ENCODE data around the gene RNASE2.
A peak's percentile ranks its signal among the peaks of the same experiment; 100 is the strongest.
"Not testable (repeated sequence)": the region's sequence is repeated elsewhere in the genome, so short reads cannot be mapped to it uniquely, and the experiment has no call there.

The RNASE2 gene

DNA sequence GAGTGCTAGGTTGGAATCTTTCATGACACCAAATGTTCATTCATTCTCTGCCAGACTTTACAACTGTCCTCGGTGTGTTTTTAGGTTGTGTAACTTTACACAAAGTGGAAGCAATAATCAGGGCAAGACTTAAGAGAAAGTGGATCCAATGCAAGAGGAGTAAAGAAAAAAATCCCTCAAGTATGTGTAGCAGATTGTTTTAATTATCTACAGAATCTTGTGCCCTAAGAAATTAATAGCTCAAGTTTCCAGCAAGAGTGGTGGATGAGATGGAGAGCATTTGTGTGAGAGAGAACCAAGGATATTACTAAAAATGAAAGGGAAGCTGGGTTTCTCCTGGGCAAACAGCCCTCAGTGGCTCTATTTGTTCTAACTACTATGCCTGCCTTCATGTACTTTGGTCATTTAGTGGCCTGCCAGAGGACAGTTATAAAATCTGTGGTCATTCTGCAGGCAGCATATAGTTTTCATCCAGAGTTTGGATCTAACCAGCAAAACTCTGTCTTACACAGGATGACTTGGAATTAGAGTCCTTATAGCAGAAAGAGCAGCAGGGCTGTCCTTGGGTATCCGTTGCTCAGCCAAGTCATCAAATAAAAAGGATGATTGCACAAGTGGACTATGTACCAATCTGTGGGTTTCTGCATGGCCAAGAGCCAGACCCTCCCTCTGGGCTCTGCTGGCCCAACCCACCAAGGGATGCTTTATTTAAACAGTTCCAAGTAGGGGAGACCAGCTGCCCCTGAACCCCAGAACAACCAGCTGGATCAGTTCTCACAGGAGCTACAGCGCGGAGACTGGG lies at the start of gene RNASE2:
RNASE2 (plus strand) TSS at position 752 of the 802 bp plus-strand sequence. CDS start 285 bp downstream, outside the sequence.
- not testable (repeated sequence) for DNase-seq (ENCODE audit: extremely low read depth in 1 of 2, low read depth in 1 of 2)

DNA sequence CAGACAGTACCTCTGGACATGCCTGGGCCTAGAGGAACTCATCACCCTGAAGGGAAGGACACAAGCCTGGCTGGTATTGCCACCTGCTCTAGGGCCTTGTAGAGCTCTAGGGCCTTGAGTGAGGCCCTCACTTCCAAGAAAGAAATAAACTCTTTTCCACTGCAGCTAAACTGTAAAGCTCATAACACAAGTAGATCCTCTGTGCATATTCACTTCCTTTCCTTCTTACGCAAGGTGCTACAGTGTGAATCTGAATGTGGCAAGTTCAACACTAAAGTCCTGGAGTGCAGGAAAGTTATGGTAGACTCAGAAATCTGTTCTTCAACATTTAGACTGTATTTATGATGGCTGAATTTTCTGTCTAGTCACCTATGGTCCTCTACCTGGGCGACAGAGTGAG lies 49.6 kb upstream of the RNASE2 start:
- DNase-seq (ENCODE audit: extremely low read depth in 1 of 2, low read depth in 1 of 2) = no peak

DNA sequence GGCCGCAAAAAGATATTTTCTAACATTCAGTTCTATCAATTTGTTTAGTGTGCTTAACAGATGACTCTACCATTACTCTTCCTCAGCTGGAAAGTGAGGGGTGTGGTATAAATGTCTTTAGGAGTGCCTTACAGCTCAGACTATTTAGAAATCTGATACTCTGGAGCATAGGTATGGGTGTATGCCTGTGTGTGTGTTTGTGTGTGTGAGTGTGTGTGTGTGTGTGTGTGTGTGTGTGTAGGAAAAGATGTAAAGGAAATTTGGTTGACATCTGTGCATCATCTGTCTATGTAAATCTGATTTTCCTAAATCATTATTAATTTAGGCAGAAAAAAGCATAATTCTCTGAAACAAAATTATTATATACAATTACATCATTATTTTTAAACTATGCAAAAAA lies 48.1 kb upstream of the RNASE2 start:
- DNase-seq (ENCODE audit: extremely low read depth in 1 of 2, low read depth in 1 of 2) = no peak

DNA sequence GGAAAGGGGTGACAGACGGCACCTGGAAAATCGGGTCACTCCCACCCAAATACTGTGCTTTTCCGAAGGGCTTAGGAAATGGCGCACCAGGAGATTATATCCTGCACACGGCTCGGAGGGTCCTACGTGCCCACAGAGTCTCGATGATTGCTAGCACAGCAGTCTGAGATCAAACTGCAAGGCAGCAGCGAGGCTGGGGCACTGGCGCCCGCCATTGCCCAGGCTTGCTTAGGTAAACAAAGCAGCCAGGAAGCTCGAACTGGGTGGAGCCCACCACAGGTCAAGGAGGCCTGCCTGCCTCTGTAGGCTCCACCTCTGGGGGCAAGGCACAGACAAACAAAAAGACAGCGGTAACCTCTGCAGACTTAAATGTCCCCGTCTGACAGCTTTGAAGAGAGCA lies 44.5 kb upstream of the RNASE2 start:
- not testable (repeated sequence) for DNase-seq (ENCODE audit: extremely low read depth in 1 of 2, low read depth in 1 of 2)

DNA sequence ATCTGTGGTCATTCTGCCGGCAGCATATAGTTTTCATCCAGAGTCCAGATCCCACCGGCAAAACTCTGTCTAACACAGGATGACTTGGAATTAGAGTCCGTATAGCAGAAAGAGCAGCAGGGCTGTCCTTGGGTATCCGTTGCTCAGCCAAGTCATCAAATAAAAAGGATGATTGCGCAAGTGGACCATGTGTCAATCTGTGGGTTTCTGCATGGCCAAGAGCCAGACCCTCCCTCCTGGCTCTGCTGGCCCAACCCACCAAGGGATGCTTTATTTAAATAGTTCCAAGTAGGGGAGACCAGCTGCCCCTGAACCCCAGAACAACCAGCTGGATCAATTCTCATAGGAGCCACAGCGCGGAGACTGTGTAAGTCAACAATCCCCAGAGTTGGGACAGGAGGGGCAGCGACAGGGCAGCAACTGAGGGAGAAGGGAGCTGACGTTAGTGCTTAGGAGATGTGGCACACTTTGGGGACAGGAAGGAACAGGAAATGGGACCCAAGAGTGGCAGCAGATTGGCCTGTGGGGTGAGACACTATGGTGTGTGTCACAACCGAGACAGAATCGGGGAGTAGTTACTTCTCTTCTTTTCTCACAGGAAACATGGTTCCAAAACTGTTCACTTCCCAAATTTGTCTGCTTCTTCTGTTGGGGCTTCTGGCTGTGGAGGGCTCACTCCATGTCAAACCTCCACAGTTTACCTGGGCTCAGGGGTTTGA lies 36.1 kb upstream of the RNASE2 start:
- DNase-seq (ENCODE audit: extremely low read depth in 1 of 2, low read depth in 1 of 2) = not testable (repeated sequence)

DNA sequence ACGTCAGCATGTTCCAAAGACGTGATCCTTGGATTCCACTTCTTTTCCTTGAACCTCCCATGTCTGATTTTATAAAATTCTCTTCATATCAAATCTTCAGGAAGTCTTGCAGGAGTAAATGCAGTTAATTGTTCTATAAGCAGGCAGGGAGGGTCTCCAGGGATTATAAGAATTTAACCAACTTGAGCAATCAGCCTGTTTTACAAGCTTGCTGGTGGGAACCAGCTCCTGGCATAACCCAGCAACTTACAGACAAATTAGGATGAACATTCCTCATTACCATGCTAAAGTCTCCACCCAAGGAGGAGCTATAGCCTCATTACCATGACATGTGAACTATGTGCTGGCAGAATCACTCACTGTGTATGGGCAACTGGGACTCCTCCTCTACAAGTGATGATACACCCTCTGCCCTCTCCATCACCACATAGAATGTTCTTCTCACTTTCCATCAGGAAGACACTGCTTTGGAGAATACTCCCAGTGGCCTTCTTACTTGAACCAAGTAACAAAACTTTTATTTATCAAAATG lies 31.5 kb upstream of the RNASE2 start:
- DNase-seq (ENCODE audit: extremely low read depth in 1 of 2, low read depth in 1 of 2) = not testable (repeated sequence)

DNA sequence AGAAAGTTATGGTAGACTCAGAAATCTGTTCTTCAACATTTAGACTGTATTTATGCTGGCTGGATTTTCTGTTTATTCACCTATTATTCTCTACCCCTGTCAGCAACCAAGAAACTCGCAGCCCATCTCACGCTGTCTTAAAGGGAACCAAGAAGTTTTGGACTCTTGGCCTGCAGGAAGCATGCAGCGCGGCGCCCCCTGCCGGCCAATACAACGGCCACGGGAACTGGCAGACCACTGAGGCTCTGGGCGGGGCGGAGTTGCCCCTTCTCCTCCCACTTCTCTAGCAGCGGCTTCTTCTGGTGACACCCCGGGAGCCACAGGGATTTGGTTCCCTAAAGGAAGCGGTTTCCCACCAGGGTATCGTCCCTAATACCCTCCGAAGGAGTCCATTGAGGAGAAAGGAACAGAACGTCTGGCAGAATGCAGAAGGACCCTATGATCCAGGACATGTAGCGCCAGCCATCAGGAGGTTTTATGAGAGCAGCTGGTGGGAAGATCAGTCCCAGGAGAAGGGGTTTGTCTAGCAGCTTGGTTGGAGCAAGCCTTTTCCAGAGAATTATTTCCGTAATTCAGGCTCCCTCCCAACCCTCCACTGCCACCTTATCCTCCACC lies 21.0 kb upstream of the RNASE2 start:
- DNase-seq (ENCODE audit: extremely low read depth in 1 of 2, low read depth in 1 of 2) = peak in 1 of 2 donors; percentile 22

DNA sequence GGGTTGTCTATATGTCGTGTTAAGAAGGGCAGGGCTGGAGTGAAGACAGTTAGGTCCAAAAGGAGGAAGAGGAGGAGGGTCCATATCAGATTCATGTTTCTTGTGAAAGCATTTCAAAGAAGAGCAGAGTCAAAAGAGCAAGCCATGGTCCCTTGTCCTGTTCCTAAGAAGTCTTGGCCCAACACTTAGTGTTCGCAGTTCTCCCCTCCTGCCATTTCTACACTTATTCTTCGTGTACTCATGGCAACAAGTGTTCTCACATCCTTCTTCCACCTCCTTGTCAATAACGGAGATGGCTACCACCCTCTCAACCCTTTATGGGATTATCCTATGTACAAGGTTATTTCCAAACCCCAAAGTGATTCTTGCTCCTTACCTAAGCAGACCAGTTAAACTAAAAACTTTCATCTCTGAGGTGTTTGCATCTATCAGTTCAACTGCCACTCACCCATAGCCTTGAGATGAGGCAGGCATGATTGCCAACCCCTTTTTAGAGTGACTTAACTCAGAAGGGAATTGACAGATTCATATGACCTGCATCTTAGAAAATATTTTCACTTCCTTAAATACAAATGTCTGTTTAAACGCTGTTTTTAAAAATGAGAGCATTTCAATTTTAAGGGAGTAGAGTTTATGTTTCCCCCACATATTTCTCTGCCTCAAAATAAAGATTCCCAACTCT lies 19.8 kb upstream of the RNASE2 start:
- no peak for DNase-seq (ENCODE audit: extremely low read depth in 1 of 2, low read depth in 1 of 2)

DNA sequence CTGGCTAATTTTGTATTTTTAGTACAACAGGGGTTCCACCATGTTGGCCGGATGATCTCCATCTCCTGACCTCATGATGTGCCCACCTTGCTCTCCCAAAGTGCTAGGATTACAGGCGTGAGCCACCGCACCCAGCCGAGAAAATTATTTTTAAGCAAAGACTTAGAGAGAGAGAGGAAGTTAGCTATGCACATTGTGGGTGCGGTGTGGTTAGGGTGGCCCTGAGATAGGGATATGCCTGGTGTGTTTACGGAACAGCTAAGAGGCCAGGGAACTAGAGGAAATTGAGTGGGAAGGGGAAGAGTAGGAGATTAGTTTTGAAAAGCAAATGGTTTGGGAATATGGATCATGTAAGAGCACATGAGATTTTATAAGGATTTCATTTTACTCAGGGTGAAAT lies 10.1 kb upstream of the RNASE2 start:
- not testable (repeated sequence) for DNase-seq (ENCODE audit: extremely low read depth in 1 of 2, low read depth in 1 of 2)

DNA sequence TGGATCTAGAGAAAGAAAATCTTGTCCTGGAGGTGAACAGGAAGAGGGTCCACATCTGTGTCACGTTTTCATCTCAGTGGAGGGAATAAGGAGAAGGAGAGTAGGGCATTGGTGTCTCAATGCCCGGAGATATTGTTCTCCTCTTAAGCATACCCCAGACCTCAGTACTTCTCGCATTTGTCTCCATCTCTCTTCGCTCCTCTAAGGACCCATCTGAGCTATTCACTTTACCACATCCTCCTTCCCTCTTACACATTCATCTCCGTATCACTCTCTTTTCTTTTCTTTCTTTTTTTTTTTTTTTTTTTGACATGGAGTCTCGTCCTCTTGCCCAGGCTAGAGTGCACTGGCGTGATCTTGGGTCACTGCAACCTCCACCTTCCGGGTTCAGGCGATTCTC lies 8.6 kb upstream of the RNASE2 start:
- not testable (repeated sequence) for DNase-seq (ENCODE audit: extremely low read depth in 1 of 2, low read depth in 1 of 2)

DNA sequence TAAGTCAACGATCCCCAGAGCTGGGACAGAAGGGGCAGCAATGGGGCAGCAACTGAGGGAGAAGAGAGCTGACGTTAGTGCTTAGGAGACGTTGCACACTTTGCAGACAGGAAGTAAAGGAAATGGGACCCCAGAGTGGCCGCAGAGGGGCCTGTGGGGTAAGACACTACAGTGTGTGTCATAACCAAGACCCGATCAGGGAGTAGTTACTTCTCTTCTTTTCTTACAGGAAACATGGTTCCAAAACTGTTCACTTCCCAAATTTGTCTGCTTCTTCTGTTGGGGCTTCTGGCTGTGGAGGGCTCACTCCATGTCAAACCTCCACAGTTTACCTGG lies 219 bp downstream of the RNASE2 start:
- not testable (repeated sequence) for DNase-seq (ENCODE audit: extremely low read depth in 1 of 2, low read depth in 1 of 2)

DNA sequence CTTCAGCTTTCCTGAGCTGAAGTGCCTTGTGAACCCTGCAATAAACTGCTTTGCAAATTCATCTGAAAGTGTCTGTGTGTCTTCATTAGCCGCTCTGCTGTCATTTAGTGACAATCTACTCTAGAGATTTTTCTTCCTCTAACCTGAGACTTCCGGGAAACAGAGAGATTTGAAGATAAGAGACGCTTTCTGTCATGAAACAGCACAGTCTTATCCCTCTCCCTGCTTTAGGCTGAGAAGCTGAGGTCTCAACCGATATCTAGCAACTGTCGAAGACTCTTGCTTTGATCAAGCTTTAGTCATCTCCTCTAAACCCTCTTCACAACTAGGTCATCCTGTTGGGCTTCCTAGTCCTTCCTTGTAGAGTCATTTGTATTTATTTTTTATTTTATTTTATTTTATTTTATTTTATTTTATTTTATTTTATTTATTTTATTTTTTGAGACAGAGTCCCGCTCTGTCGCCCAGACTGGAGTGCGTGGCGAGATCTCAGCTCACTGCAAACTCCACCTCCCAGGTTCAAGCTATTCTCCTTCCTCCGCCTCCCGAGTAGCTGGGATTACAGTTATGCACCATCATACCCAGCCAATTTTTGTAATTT lies 1.2 kb downstream of the RNASE2 start:
- DNase-seq (ENCODE audit: extremely low read depth in 1 of 2, low read depth in 1 of 2) = no peak

DNA sequence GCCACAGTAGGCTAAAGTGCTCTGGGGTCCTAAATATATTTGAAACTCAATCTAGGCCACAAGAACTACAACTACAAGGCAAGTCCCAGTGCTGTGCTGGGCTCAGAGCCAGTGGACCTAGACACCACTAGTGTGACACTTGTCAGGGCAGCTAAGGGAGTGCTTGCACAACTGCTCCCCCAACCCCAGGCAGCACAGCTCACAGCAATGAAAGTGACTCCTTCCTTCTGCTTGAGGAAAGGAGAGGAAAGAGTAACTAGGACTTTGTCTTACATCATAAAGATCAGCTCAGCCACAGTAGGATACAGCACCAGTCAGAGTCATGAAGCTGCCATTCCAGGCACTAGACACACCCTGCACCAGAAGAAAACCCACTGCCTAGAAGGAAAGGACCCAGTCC lies 3.7 kb downstream of the RNASE2 start:
- DNase-seq (ENCODE audit: extremely low read depth in 1 of 2, low read depth in 1 of 2) = not testable (repeated sequence)

DNA sequence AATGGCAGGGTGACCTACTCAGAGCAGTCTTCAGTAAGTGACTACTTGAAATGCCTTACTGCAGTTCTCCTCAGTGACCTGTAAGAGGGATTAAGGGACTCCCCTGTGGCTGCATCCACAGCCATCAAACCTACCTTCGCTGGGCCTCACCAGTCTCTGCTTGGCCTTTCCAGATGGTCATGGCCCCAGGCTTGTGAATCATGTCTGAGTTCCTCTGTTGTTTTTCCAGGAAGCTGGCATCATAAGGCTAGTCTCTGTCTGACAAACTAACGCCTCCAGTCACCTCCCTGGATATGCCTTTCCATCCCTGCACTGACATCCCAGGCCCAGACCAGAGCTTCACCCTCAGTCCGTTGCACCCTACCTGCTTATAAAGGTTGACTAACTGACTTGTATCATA lies 14.0 kb downstream of the RNASE2 start:
- no peak for DNase-seq (ENCODE audit: extremely low read depth in 1 of 2, low read depth in 1 of 2)

DNA sequence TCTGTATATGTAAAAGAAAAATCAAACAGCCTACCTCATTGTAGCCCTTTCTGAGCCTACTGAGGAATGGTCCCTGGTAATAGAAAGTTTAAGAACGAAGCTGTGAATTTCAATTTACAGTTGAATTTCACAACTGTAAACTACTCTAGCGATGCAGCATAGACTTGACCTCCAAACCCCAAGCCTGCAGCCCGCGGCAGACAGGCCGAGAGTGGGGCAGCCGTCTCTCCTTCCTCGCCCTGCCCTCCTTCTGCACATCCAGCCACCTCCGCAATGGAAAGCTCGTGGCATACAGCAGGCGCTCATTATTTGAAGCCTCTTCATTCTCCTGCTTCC lies 15.3 kb downstream of the RNASE2 start:
- DNase-seq (ENCODE audit: extremely low read depth in 1 of 2, low read depth in 1 of 2) = no peak

DNA sequence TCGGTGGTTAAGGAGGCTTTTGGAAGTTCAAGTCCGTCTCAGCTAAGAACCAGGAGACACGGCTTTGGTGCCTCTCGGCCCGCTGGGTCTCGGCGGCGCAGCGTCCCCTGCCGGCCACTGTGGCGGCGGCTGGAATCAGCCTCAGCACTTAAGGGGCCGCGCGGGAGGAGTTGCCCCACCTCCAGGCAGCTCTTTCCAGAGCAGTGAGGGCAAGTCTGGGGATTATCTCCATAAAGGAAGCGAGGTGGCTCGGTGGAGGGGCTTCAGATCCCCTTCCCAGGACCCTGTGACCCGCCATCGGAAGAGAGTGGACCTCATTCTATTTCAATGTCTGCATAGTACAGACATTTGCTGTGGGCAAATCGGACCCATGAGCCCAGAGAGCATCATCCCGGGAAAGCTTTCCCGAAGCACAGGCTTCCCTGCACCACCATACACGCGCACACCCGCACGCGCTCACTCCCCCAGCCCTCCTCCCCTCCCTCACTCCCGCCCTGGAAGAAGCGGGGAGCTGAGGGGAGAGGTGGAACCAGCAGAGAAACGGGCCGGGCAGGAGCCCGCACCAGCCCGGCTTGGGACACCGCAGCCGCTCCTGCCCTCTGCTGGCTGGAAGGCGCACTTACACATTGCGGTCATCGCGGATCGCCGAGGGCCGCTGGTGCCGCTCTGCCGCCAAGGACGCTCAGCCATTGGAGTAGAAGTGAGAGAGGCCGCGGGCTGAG lies 15.9 kb downstream of the RNASE2 start:
- DNase-seq (ENCODE audit: extremely low read depth in 1 of 2, low read depth in 1 of 2) = peak; percentile 53 to 60

DNA sequence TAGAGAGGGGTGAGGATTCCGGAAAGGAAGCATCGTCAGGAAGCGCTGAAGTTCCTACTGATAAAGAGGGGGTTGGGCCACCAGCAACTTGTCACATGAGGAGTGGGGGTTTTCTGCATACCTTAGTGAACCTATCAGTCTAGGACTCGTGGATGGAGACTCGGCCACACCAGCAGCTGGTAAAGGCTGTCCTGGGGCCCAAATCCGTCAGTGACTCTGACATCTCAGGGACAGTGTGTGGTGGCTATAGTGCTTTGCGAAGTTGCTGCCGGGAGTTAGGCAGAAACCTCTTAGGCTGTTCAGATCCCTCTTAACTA lies 16.4 kb downstream of the RNASE2 start:
- no peak for DNase-seq (ENCODE audit: extremely low read depth in 1 of 2, low read depth in 1 of 2)

DNA sequence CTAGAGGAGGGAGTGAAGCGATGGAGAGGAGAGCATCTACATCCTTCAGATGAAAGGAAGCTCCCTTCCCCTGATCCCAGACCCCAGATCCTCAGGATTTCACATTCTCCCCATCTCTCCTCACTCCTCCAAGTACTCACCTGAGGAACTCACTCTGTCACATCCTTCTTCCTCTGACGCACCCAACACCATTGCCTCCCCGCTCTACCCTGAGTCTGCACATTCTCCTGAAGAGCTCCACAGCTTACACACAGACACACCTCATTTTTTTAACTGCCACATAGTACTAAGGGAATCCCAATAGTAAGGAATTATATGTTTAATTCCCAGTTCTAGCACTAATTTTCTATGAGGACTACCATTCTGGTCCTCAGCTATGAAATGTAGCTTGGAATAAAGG lies 18.2 kb downstream of the RNASE2 start:
- DNase-seq (ENCODE audit: extremely low read depth in 1 of 2, low read depth in 1 of 2) = no peak

DNA sequence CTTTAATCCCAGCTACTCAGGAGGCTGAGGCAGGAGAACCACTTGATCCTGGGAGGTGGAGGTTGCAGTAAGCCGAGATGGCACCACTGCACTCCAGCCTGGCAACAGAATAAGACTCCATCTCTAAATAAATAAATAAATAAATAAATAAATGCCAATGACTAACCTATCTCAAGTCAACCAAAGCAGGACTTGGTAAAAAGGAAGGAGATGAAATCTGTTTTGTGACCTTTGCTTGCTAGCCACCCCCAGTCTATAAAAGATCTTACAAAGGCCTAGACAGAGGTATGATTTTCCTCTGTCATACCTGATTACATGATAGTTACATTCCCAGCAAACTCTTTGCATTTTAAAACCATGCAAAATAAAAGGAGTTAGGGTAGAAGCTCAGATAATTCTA lies 21.0 kb downstream of the RNASE2 start:
- no peak for DNase-seq (ENCODE audit: extremely low read depth in 1 of 2, low read depth in 1 of 2)

DNA sequence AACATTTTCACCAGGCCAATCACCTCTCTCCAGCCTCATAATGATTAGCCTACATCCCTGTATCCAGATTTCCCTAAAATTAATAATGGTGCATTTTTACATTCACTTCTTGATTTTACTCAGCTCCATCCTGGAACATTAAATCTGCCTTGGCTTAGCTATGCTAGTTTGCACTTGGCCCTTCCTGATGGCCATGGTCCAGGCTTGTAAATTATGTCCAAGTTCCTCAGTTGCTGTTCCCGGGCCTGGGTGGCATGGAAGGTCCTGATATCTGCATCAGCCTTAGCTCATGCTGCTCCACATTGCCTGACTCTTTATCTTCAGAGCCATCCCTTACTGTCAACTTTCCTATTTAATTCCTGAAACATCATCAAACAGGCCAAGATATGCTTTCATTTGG lies 23.4 kb downstream of the RNASE2 start:
- DNase-seq (ENCODE audit: extremely low read depth in 1 of 2, low read depth in 1 of 2) = no peak
